ENCODE results near the gene TCTA. TPM values are rescaled to one million over a fixed set of nuclear protein-coding genes. Genes with fewer than 3 reads are reported as not detected.

The TCTA gene
- total and polyA plus RNA-seq, 3 experiments from 2014 or later = 21.3 to 38.4 (median 23.2) TPM

DNA sequence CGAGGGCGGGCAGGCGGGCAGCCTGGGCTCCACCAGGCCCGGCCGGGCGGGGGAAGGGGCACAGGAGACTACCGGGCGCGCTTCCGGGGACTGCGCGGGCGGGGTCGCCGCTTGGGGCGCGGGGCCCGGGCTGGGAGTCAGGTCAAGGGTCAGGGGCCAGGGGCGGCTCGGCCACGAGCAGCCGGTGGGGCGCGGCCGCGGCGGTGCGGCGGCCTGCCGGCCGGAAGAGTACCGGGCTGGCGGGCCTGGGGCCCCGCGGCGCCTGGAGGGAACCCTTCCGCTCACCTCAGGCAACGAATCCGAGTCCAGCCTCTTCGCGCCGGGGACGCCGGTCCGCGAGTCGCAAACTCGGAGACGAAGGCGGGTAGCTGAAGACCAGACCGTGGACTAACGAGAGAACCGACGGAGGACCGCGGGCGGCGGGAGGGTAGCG is 672 bp upstream of the TCTA start:
- DNase-seq = peak in 3 of 5 donors; percentile 44 to 71 (median 54)
- peak overlapping the region; percentile 65 for H3K4me3 ChIP-seq (ENCODE audit: low read length)
- H3K36me3 ChIP-seq (ENCODE audit: insufficient read depth, low read length) = peaks cover 6% of the 10 kb centered on the region
- Mint-ChIP-seq H3K9me3 (no peaks in the 10 kb centered on the region), H3K27ac (peak overlapping the region in 6 of 8 donors; percentile 90 to 96 (median 94)), H3K4me1 (peaks cover 68 to 82% (median 74%) of the 10 kb centered on the region in 3 donors), H3K27me3 (peaks cover 0 to 2% of the 10 kb centered on the region in 2 donors), H3K36me3 (peaks cover 0 to 27% (median under 1%) of the 10 kb centered on the region in 3 donors), H3K4me3 (peak overlapping the region; percentile 88 to 96 (median 94))
- H3K9me3 ChIP-seq (ENCODE audit: low read length) = no peaks in the 10 kb centered on the region
- ChIA-PET POLR2A (interaction anchor here (0.6 to 3.4 kb wide), 13 partner anchors 7 to 422 kb away, joined by 3 to 53 read pairs (median 5); partner anchors contain the start of genes DAG1, GPX1, NDUFAF3 and NICN1), CTCF (interaction anchor here (1.2 to 3.1 kb wide), 4 partner anchors 38 to 303 kb away, joined by 4 to 19 read pairs (median 8); partner anchors contain the start of genes DAG1 and USP4)
- peak overlapping the region; percentile 91 for H3K27ac ChIP-seq (ENCODE audit: low read depth, low read length)
- no peaks in the 10 kb centered on the region for H3K27me3 ChIP-seq (ENCODE audit: insufficient read depth, low read length, poor library complexity, severe bottlenecking)
- H3K4me1 ChIP-seq (ENCODE audit: insufficient read depth, low read length) = peaks cover 76% of the 10 kb centered on the region

DNA sequence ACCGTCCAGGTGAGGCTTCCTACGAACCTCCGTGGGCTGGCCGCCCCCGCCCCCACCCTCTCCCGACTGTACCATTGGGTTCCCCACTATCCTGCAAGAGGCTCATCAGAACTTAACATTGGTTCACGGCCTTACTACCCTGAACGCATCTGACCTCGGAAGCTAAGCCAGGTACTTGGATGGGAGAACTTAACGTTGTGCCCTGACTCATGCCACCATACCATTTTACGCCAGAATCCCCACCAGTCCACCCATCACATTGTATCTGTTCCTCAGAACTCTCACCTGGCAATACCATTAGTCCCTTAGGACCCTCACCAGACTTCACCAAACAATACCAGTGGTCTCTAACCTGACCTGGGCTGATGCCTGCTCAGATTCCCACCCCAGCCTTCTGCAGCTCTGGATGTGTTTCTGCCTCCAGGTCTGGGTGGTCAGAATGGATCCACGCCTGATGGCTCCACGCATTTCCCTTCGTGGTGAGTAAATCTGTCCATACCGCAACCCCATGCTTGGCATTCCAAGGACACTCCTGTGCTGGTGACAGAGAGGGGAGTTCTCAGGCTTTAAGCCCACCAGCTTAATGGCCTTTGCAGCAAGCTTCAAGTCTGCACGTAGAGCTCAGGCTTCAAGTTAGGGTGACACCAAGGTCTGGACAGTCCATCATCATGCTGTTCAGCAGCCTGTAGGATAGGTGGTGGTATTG is 562 bp downstream of the TCTA start:
- H3K9me3 ChIP-seq (ENCODE audit: low read length) = no peaks in the 10 kb centered on the region
- Mint-ChIP-seq H3K36me3 (peaks cover 0 to 30% (median 1%) of the 10 kb centered on the region in 3 donors), H3K27ac (peak overlapping the region; percentile 88 to 97 (median 94)), H3K4me1 (peaks cover 70 to 82% (median 73%) of the 10 kb centered on the region in 3 donors), H3K27me3 (peaks cover 0 to 3% of the 10 kb centered on the region in 2 donors), H3K4me3 (peak overlapping the region; percentile 88 to 96 (median 92)), H3K9me3 (no peaks in the 10 kb centered on the region)
- peaks cover 6% of the 10 kb centered on the region for H3K36me3 ChIP-seq (ENCODE audit: insufficient read depth, low read length)
- H3K4me3 ChIP-seq (ENCODE audit: low read length) = peak overlapping the region; percentile 93
- CTCF ChIA-PET = interaction anchor here (1.2 to 3.1 kb wide), 5 partner anchors 16 to 302 kb away, joined by 4 to 19 read pairs (median 7); partner anchors contain the start of genes DAG1, NICN1 and USP4
- H3K27ac ChIP-seq (ENCODE audit: low read depth, low read length) = peak overlapping the region; percentile 95
- POLR2A ChIA-PET = interaction anchor here (0.8 to 3.4 kb wide), 8 partner anchors 12 to 423 kb away, joined by 4 to 53 read pairs (median 6); partner anchors contain the start of genes DAG1, NICN1, QRICH1 and USP4
- no peak for DNase-seq
- H3K27me3 ChIP-seq (ENCODE audit: insufficient read depth, low read length, poor library complexity, severe bottlenecking) = no peaks in the 10 kb centered on the region
- peaks cover 76% of the 10 kb centered on the region for H3K4me1 ChIP-seq (ENCODE audit: insufficient read depth, low read length)

DNA sequence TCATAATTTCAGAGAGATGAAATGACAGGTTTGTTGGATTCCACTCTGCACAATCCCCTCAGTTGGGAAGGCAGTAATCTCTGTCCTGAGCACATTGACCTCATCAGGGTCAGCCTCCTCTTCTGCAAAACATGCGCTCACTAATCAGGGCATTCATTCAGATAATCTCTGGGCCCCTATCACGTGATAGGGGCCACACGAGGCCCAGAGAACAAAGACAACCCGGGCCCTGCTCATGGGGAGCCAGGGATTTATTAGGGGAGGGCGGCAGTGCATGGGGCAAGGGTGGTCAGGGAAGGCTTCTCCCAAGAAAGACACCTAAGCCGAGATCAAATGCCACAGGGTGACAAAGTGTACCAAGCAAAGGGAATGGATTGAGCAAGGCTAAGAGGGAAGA is 1.1 kb downstream of the TCTA start:
- Mint-ChIP-seq H3K4me1 (peaks cover 69 to 81% (median 71%) of the 10 kb centered on the region in 3 donors), H3K27me3 (peaks cover 0 to 4% of the 10 kb centered on the region in 2 donors), H3K27ac (peak overlapping the region; percentile 85 to 97 (median 94)), H3K36me3 (peaks cover 0 to 32% (median 1%) of the 10 kb centered on the region in 3 donors), H3K4me3 (peak overlapping the region; percentile 40 to 96 (median 90)), H3K9me3 (no peaks in the 10 kb centered on the region)
- no peaks in the 10 kb centered on the region for H3K27me3 ChIP-seq (ENCODE audit: insufficient read depth, low read length, poor library complexity, severe bottlenecking)
- POLR2A ChIA-PET = interaction anchor here (3.4 kb wide), 1 partner anchor 16 kb away, joined by 24 read pairs; the partner anchor contains the start of gene NICN1
- peak overlapping the region; percentile 93 for H3K4me3 ChIP-seq (ENCODE audit: low read length)
- no peak for DNase-seq
- H3K36me3 ChIP-seq (ENCODE audit: insufficient read depth, low read length) = peaks cover 6% of the 10 kb centered on the region
- H3K9me3 ChIP-seq (ENCODE audit: low read length) = no peaks in the 10 kb centered on the region
- H3K4me1 ChIP-seq (ENCODE audit: insufficient read depth, low read length) = peaks cover 76% of the 10 kb centered on the region
- CTCF ChIA-PET = interaction anchor here (1.7 to 3.1 kb wide), 3 partner anchors 15 to 73 kb away, joined by 7 to 19 read pairs (median 11); partner anchors contain the start of genes NICN1 and USP4
- H3K27ac ChIP-seq (ENCODE audit: low read depth, low read length) = peak overlapping the region; percentile 95

DNA sequence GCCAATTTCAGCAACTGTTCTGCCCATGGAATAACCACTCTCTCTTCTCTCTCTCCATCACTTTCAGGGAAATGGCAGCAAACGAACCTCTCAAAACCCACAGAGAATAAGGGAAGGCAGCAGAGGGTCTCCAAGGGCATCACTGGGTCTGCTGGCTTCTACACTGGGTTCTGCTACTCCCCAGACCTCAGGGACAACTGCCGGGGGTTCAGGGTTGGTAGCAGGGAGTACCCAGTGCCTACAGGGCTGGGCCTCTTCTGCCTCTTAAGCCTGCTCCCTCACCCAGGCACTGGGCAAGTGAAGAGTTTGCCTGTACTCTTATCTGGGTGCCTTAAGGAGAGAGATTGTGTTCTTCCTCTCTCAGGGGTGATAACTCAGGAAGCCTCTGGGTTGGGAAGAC is 2.5 kb downstream of the TCTA start:
- no peak overlapping the region for H3K4me3 ChIP-seq (ENCODE audit: low read length)
- Mint-ChIP-seq H3K36me3 (peaks cover 0 to 38% (median 1%) of the 10 kb centered on the region in 3 donors), H3K4me3 (peak overlapping the region in 6 of 7 donors; percentile 4 to 79 (median 55)), H3K9me3 (no peaks in the 10 kb centered on the region), H3K27me3 (peaks cover 0 to 4% of the 10 kb centered on the region in 2 donors), H3K4me1 (peaks cover 66 to 79% (median 68%) of the 10 kb centered on the region in 3 donors), H3K27ac (peak overlapping the region; percentile 54 to 97 (median 94))
- peak overlapping the region; percentile 92 for H3K27ac ChIP-seq (ENCODE audit: low read depth, low read length)
- no peaks in the 10 kb centered on the region for H3K27me3 ChIP-seq (ENCODE audit: insufficient read depth, low read length, poor library complexity, severe bottlenecking)
- DNase-seq = no peak
- peaks cover 63% of the 10 kb centered on the region for H3K4me1 ChIP-seq (ENCODE audit: insufficient read depth, low read length)
- ChIA-PET POLR2A (interaction anchor here (3.4 kb wide), 1 partner anchor 15 kb away, joined by 24 read pairs; the partner anchor contains the start of gene NICN1), CTCF (interaction anchor here (2.5 to 3.4 kb wide), 3 partner anchors 15 to 75 kb away, joined by 10 to 33 read pairs (median 11); partner anchors contain the start of genes NICN1 and USP4)
- H3K36me3 ChIP-seq (ENCODE audit: insufficient read depth, low read length) = peaks cover 13% of the 10 kb centered on the region
- H3K9me3 ChIP-seq (ENCODE audit: low read length) = no peaks in the 10 kb centered on the region

DNA sequence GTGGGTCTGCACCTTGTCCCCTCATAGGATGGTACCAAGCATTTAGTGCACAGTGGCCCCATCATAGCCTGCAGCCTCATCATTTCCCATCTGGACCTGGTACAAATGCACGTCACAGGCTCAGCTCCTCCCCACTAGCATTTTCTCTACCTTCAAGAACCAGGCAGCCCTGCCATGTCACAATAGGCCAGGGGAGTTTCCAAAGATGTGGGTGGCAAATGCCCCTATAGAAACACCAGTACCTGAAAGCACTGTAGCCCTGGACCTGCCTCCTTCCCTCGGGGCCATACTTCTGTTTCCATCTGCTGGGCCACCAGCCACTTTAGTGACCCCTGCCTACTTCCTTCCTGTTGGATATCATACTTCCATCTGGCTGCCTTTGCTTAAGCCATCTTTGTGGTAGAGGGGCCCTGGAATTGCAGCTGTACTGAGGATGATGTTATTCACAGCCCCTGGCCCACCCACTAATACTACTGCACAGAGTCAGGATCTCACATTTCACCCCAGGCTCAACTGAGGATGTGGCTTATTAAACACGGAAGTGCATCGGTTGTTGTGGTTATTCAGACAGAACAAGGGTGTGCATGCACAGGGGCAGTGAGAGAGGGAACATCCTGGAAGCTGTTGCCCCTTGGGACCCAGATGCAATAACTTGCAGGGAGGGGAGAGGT is 3.8 kb downstream of the TCTA start:
- Histone ChIP-seq H3K4me3 (ENCODE audit: low read length) (peak overlapping the region; percentile 45), H3K27ac (ENCODE audit: low read depth, low read length) (peak overlapping the region; percentile 92), H3K27me3 (ENCODE audit: insufficient read depth, low read length, poor library complexity, severe bottlenecking) (no peaks in the 10 kb centered on the region), H3K36me3 (ENCODE audit: insufficient read depth, low read length) (peaks cover 13% of the 10 kb centered on the region), H3K4me1 (ENCODE audit: insufficient read depth, low read length) (peaks cover 51% of the 10 kb centered on the region), H3K9me3 (ENCODE audit: low read length) (no peaks in the 10 kb centered on the region)
- peak overlapping the region; percentile 72 to 90 (median 79) for H3K4me3 Mint-ChIP-seq
- H3K4me1 Mint-ChIP-seq = peaks cover 59 to 74% (median 65%) of the 10 kb centered on the region in 3 donors
- ChIA-PET POLR2A (interaction anchor here (0.6 to 2.1 kb wide), 10 partner anchors 9 to 387 kb away, joined by 3 to 20 read pairs (median 4); partner anchors contain the start of genes GPX1, IMPDH2, KLHDC8B and NICN1), CTCF (interaction anchor here (0.8 to 3.4 kb wide), 9 partner anchors 12 to 76 kb away, joined by 3 to 33 read pairs (median 4); partner anchors contain the start of genes NICN1 and USP4)
- H3K27me3 Mint-ChIP-seq = peaks cover 0 to 4% of the 10 kb centered on the region in 2 donors
- H3K36me3 Mint-ChIP-seq = peaks cover 0 to 35% (median 3%) of the 10 kb centered on the region in 3 donors
- H3K27ac Mint-ChIP-seq = peak overlapping the region; percentile 90 to 98 (median 95)
- DNase-seq = peak; percentile 57 to 79 (median 68)
- no peaks in the 10 kb centered on the region for H3K9me3 Mint-ChIP-seq

DNA sequence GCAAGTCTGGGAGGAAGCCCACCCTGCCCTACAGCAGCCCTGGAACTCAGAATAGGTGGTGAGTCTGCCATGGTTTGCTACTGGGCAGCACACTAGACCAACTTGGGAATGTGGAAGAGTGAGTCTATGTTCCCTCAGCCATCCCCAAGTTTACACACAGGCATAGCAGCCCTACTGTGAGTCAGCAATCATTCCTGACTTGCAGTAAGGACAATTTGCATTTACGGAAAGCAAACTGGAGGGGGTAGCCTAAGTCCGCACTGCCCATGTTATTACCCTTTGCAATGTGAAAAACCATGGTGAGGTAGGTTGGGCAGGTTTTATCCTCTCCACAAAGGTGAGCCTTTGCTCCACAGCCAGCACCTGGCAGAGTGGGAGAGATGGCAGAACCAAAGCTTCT is 4.6 kb downstream of the TCTA start:
- H3K4me1 Mint-ChIP-seq = peaks cover 58 to 80% (median 65%) of the 10 kb centered on the region in 3 donors
- ChIA-PET CTCF (interaction anchor here (1.3 to 3.4 kb wide), 5 partner anchors 13 to 77 kb away, joined by 3 to 33 read pairs (median 10); partner anchors contain the start of genes NICN1 and USP4), POLR2A (interaction anchor here (1.4 to 2.1 kb wide), 4 partner anchors 12 to 388 kb away, joined by 4 to 20 read pairs (median 8); partner anchors contain the start of genes GPX1, IMPDH2, NICN1 and USP4)
- H3K27me3 Mint-ChIP-seq = peaks cover 0 to 4% of the 10 kb centered on the region in 2 donors
- peaks cover 0 to 34% (median 3%) of the 10 kb centered on the region in 3 donors for H3K36me3 Mint-ChIP-seq
- no peak for DNase-seq
- H3K36me3 ChIP-seq (ENCODE audit: insufficient read depth, low read length) = peaks cover 13% of the 10 kb centered on the region
- H3K27ac ChIP-seq (ENCODE audit: low read depth, low read length) = peak overlapping the region; percentile 12
- peak overlapping the region in 7 of 8 donors; percentile 90 to 98 (median 95) for H3K27ac Mint-ChIP-seq
- no peaks in the 10 kb centered on the region for H3K27me3 ChIP-seq (ENCODE audit: insufficient read depth, low read length, poor library complexity, severe bottlenecking)
- no peaks in the 10 kb centered on the region for H3K9me3 ChIP-seq (ENCODE audit: low read length)
- H3K4me1 ChIP-seq (ENCODE audit: insufficient read depth, low read length) = peaks cover 51% of the 10 kb centered on the region
- no peaks in the 10 kb centered on the region for H3K9me3 Mint-ChIP-seq
- H3K4me3 Mint-ChIP-seq = peak overlapping the region in 6 of 7 donors; percentile 72 to 90 (median 78)
- H3K4me3 ChIP-seq (ENCODE audit: low read length) = peak overlapping the region; percentile 36

DNA sequence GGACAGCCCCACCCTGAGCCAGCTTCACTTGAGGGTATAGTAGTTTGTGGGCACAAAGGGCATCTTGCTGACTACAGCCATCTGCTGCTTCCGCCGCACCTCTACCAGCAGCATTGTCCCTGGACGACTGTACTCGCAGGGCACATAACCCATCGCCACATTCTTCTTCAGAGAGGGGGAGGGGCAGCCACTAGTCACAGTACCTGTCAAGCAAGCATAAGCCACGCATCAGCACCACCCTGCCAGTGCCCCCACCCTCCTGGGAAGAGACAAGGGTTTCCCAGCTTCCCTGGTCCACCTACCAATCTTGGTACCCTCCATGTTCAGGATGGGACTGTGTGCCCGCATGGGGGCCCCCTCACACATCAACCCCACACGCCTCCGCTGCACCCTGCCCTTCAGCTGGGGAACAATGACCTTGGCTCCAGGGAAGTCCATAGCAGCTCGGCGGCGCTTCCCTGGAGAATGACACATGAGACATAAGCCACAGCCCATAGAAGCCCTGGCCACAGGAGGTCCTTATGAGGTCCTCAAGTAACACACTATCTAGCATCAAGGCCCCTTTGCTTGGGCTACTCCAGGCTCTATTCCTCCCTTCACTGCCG is 5.4 kb downstream of the TCTA start:
- no peak overlapping the region for H3K27ac ChIP-seq (ENCODE audit: low read depth, low read length)
- Mint-ChIP-seq H3K4me3 (peak overlapping the region in 4 of 7 donors; percentile 13 to 46 (median 33)), H3K27ac (peak overlapping the region; percentile 74 to 98 (median 92)), H3K4me1 (peaks cover 55 to 77% (median 62%) of the 10 kb centered on the region in 3 donors), H3K36me3 (peaks cover 0 to 33% (median 3%) of the 10 kb centered on the region in 3 donors), H3K27me3 (peaks cover 0 to 1% of the 10 kb centered on the region in 2 donors), H3K9me3 (no peaks in the 10 kb centered on the region)
- CTCF ChIA-PET = interaction anchor here (0.6 to 3.4 kb wide), 4 partner anchors 12 to 72 kb away, joined by 3 to 33 read pairs (median 6); partner anchors contain the start of gene NICN1
- H3K9me3 ChIP-seq (ENCODE audit: low read length) = no peaks in the 10 kb centered on the region
- peaks cover 48% of the 10 kb centered on the region for H3K4me1 ChIP-seq (ENCODE audit: insufficient read depth, low read length)
- no peak overlapping the region for H3K4me3 ChIP-seq (ENCODE audit: low read length)
- POLR2A ChIA-PET = no interaction called here
- H3K27me3 ChIP-seq (ENCODE audit: insufficient read depth, low read length, poor library complexity, severe bottlenecking) = no peaks in the 10 kb centered on the region
- DNase-seq = no peak
- H3K36me3 ChIP-seq (ENCODE audit: insufficient read depth, low read length) = peaks cover 13% of the 10 kb centered on the region
